Astrocyte (in vitro differentiated cells and primary cell): ENCODE data around the gene KRT86. TPM values are rescaled to one million over a fixed set of nuclear protein-coding genes. Genes with fewer than 3 reads are reported as not detected.

Source experiments
- DNase-seq: peaks from one replicate; pipeline ENCODE4 v3.0.0-alpha.2; 2010; ENCODE audit warnings: low read depth
- FAIRE-seq: peaks from 2 replicates; lab custom pipeline; 2011; peaks lifted over from hg19 to GRCh38; lab: Jason Lieb, UNC
- H2AFZ ChIP-seq: 2 replicates; pipeline ENCODE4 v1.6.0; 2012; ENCODE audit warnings: low read depth, low read length, inconsistent platforms
- H3K27ac ChIP-seq: 2 replicates; pipeline ENCODE4 v1.5.1; 2011; ENCODE audit warnings: low read depth, low read length, inconsistent platforms
- H3K27me3 ChIP-seq: 2 replicates; pipeline ENCODE4 v1.6.0; 2011; ENCODE audit warnings: low read length, inconsistent platforms; ENCODE audit not compliant: insufficient read depth
- H3K36me3 ChIP-seq: 2 replicates; pipeline ENCODE4 v1.5.1; 2011; ENCODE audit warnings: low read length, inconsistent platforms; ENCODE audit not compliant: insufficient read depth
- H3K4me1 ChIP-seq: 2 replicates; pipeline ENCODE4 v1.5.1; 2011; ENCODE audit warnings: low read length, inconsistent platforms; ENCODE audit not compliant: insufficient read depth
- H3K4me2 ChIP-seq: 2 replicates; pipeline ENCODE4 v1.6.0; 2012; ENCODE audit warnings: low read length, inconsistent platforms
- H3K4me3 ChIP-seq: 2 replicates; pipeline ENCODE4 v1.5.1; 2011; ENCODE audit warnings: low read depth, mild to moderate bottlenecking, low read length, inconsistent platforms; ENCODE audit not compliant: insufficient read depth
- H3K79me2 ChIP-seq: 2 replicates; pipeline ENCODE4 v1.6.0; 2012; ENCODE audit warnings: mild to moderate bottlenecking, low read length, inconsistent platforms; ENCODE audit not compliant: insufficient read depth
- H3K9ac ChIP-seq: 2 replicates; pipeline ENCODE4 v1.6.0; 2012; ENCODE audit warnings: mild to moderate bottlenecking, low read length, inconsistent platforms
- H3K9me3 ChIP-seq: 2 replicates; pipeline ENCODE4 v1.5.1; 2012; ENCODE audit warnings: low read depth, mild to moderate bottlenecking, low read length, inconsistent platforms; ENCODE audit not compliant: insufficient read depth
- H4K20me1 ChIP-seq: 2 replicates; pipeline ENCODE4 v1.6.0; 2012; ENCODE audit warnings: low read length, inconsistent platforms; ENCODE audit not compliant: insufficient read depth
- H3K27ac Mint-ChIP-seq: one replicate; pipeline ENCODE4 v1.8.0; 2021; ENCODE audit warnings: mild to moderate bottlenecking, mixed read lengths; ENCODE audit not compliant: unreplicated experiment
- H3K27me3 Mint-ChIP-seq: one replicate; pipeline ENCODE4 v1.8.0; 2021; ENCODE audit warnings: low read depth, mixed read lengths; ENCODE audit not compliant: unreplicated experiment
- H3K36me3 Mint-ChIP-seq: one replicate; pipeline ENCODE4 v1.8.0; 2021; ENCODE audit warnings: low read depth, mixed read lengths; ENCODE audit not compliant: unreplicated experiment
- H3K4me1 Mint-ChIP-seq: one replicate; pipeline ENCODE4 v1.8.0; 2021; ENCODE audit warnings: low read depth, mixed read lengths; ENCODE audit not compliant: unreplicated experiment
- H3K4me3 Mint-ChIP-seq: one replicate; pipeline ENCODE4 v1.8.0; 2021; ENCODE audit warnings: mild to moderate bottlenecking, moderate library complexity, mixed read lengths; ENCODE audit not compliant: unreplicated experiment
- H3K9me3 Mint-ChIP-seq: one replicate; pipeline ENCODE4 v1.8.0; 2021; ENCODE audit warnings: mild to moderate bottlenecking, mixed read lengths; ENCODE audit not compliant: unreplicated experiment
- CTCF ChIP-seq: IDR thresholded peaks from 2 replicates; pipeline ENCODE4 v1.5.1; 2011; ENCODE audit warnings: low read depth, mild to moderate bottlenecking, inconsistent platforms, low read length, moderate library complexity; ENCODE audit not compliant: insufficient read depth
- EZH2 ChIP-seq: IDR thresholded peaks from 2 replicates; pipeline ENCODE4 v1.6.1; 2012; ENCODE audit warnings: mild to moderate bottlenecking, low read length, inconsistent platforms; ENCODE audit not compliant: insufficient read depth
- total RNA-seq: library from RNA; stranded (reverse); gene quantifications from 2 replicates; pipeline ENCODE4 v1.2.1, GENCODE V29; 2021

KRT86 gene
- total RNA-seq, 1 donor from 2014 or later = 0.43 TPM

DNA sequence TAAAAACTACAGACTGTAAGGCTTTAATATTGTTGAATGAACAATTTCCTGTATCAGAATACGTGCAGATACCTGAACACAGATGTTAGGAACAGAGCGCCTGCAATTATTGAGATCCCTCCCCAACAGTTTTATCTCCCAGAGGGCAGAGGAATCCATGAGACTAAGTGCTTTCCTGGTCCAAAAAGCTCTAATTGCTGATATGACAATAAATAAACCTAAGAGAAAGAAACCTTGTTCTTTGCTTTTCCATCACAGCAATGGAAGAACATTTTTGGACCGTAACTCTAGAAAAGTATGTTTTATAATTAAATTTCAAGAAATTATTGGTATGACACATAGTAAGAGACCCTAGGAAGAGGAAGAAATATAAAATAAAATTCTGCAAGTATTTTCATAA lies 59.7 kb downstream of the KRT86 start:
- Histone ChIP-seq H2AFZ (no peak overlapping the region), H3K4me3 (no peak overlapping the region), H3K36me3 (no peaks in the 10 kb centered on the region), H3K4me1 (no peaks in the 10 kb centered on the region), H3K9me3 (peaks cover 4% of the 10 kb centered on the region), H3K27ac (no peak overlapping the region), H3K4me2 (no peak overlapping the region), H3K9ac (no peak overlapping the region), H3K27me3 (peaks cover 13% of the 10 kb centered on the region), H3K79me2 (no peaks in the 10 kb centered on the region), H4K20me1 (no peaks in the 10 kb centered on the region)
- no peak for DNase-seq
- H3K9me3 Mint-ChIP-seq = peaks cover 3% of the 10 kb centered on the region
- peaks cover 38% of the 10 kb centered on the region for H3K27me3 Mint-ChIP-seq
- H3K27ac Mint-ChIP-seq = no peak overlapping the region
- FAIRE-seq = no peak
- no peaks in the 10 kb centered on the region for H3K36me3 Mint-ChIP-seq
- H3K4me1 Mint-ChIP-seq = peaks cover 7% of the 10 kb centered on the region
- no peak overlapping the region for H3K4me3 Mint-ChIP-seq
- TF ChIP-seq CTCF = no peak
- TF ChIP-seq EZH2 = no peak

GRCh38 chr12:52335598-52336262 lies 61.3 kb downstream of the KRT86 start:
- Histone ChIP-seq H3K4me3 (no peak overlapping the region), H4K20me1 (no peaks in the 10 kb centered on the region), H3K9me3 (peaks cover 4% of the 10 kb centered on the region), H2AFZ (no peak overlapping the region), H3K4me1 (no peaks in the 10 kb centered on the region), H3K4me2 (no peak overlapping the region), H3K27ac (no peak overlapping the region), H3K36me3 (no peaks in the 10 kb centered on the region), H3K27me3 (peaks cover 11% of the 10 kb centered on the region), H3K9ac (no peak overlapping the region), H3K79me2 (no peaks in the 10 kb centered on the region)
- peaks cover 3% of the 10 kb centered on the region for H3K9me3 Mint-ChIP-seq
- peaks cover 7% of the 10 kb centered on the region for H3K4me1 Mint-ChIP-seq
- H3K4me3 Mint-ChIP-seq = no peak overlapping the region
- peak overlapping the region; percentile 28 for H3K27ac Mint-ChIP-seq
- DNase-seq = no peak
- TF ChIP-seq CTCF (no peak), EZH2 (no peak)
- no peaks in the 10 kb centered on the region for H3K36me3 Mint-ChIP-seq
- FAIRE-seq = no peak
- peaks cover 35% of the 10 kb centered on the region for H3K27me3 Mint-ChIP-seq

- TF ChIP-seq EZH2 (no peak), CTCF (no peak)
- no peak overlapping the region for H3K4me3 Mint-ChIP-seq
- no peak for DNase-seq
- H3K4me1 Mint-ChIP-seq = peaks cover 7% of the 10 kb centered on the region
- Histone ChIP-seq H3K9ac (no peak overlapping the region), H3K27me3 (peaks cover 10% of the 10 kb centered on the region), H3K4me1 (no peaks in the 10 kb centered on the region), H4K20me1 (no peaks in the 10 kb centered on the region), H3K36me3 (no peaks in the 10 kb centered on the region), H3K9me3 (peaks cover 4% of the 10 kb centered on the region), H3K79me2 (no peaks in the 10 kb centered on the region), H3K4me2 (no peak overlapping the region), H3K27ac (no peak overlapping the region), H3K4me3 (no peak overlapping the region), H2AFZ (no peak overlapping the region)
- no peak for FAIRE-seq
- peaks cover 37% of the 10 kb centered on the region for H3K27me3 Mint-ChIP-seq
- H3K36me3 Mint-ChIP-seq = no peaks in the 10 kb centered on the region
- H3K9me3 Mint-ChIP-seq = peaks cover 8% of the 10 kb centered on the region
- peak overlapping the region; percentile 37 for H3K27ac Mint-ChIP-seq
These were observed 62.2 kb downstream of the KRT86 start for GRCh38 chr12:52336641-52337040.
